Endodermal cell (in vitro differentiated cells): ENCODE results near the gene CHD6. TPM values are rescaled to one million over a fixed set of nuclear protein-coding genes. Genes with fewer than 3 reads are reported as not detected.

Source experiments
- DNase-seq: peaks from one replicate; pipeline ENCODE4 v3.0.0-alpha.2; 2017
- H3K27ac ChIP-seq: 2 replicates; pipeline ENCODE4 v1.5.1; 2013; ENCODE audit warnings: mild to moderate bottlenecking, low read depth, low read length, moderate library complexity
- H3K27me3 ChIP-seq: 2 replicates; pipeline ENCODE4 v1.6.1; 2013; ENCODE audit warnings: mild to moderate bottlenecking, low read length, moderate library complexity; ENCODE audit not compliant: insufficient read depth, control insufficient read depth, poor library complexity, severe bottlenecking
- H3K36me3 ChIP-seq: 2 replicates; pipeline ENCODE4 v1.7.0; 2013; ENCODE audit warnings: mild to moderate bottlenecking, low read length, moderate library complexity; ENCODE audit not compliant: control insufficient read depth, insufficient read depth
- H3K4me1 ChIP-seq: one replicate; pipeline ENCODE4 v1.7.0; 2013; ENCODE audit warnings: low read length; ENCODE audit not compliant: control insufficient read depth, insufficient read depth
- H3K4me3 ChIP-seq: 2 replicates; pipeline ENCODE4 v1.5.1; 2013; ENCODE audit warnings: mild to moderate bottlenecking, low read length, moderate library complexity
- H3K9ac ChIP-seq: 2 replicates; pipeline ENCODE4 v1.6.1; 2013; ENCODE audit warnings: mild to moderate bottlenecking, low read length, moderate library complexity; ENCODE audit not compliant: poor library complexity, severe bottlenecking; ENCODE audit errors: extremely low read depth
- H3K9me3 ChIP-seq: 2 replicates; pipeline ENCODE4 v1.6.1; 2013; ENCODE audit warnings: mild to moderate bottlenecking, low read length, moderate library complexity; ENCODE audit not compliant: control insufficient read depth
- H3K27ac Mint-ChIP-seq: 2 replicates; pipeline ENCODE4 v1.8.0; 2020; ENCODE audit warnings: mixed read lengths
- H3K27me3 Mint-ChIP-seq: 2 replicates; pipeline ENCODE4 v1.8.0; 2021; ENCODE audit warnings: mild to moderate bottlenecking, mixed read lengths; ENCODE audit not compliant: insufficient read depth
- H3K36me3 Mint-ChIP-seq: 2 replicates; pipeline ENCODE4 v1.8.0; 2020; ENCODE audit warnings: low read depth, mixed read lengths
- H3K4me1 Mint-ChIP-seq: 2 replicates; pipeline ENCODE4 v1.8.0; 2020; ENCODE audit warnings: mixed read lengths
- H3K4me3 Mint-ChIP-seq: 2 replicates; pipeline ENCODE4 v1.8.0; 2020; ENCODE audit warnings: mild to moderate bottlenecking, moderate library complexity, mixed read lengths
- H3K9me3 Mint-ChIP-seq: 2 replicates; pipeline ENCODE4 v1.8.0; 2020; ENCODE audit warnings: mild to moderate bottlenecking, mixed read lengths
- CTCF ChIP-seq: fragments of 200-600 bp; sonication (generic); conservative IDR thresholded peaks from 2 replicates; pipeline ENCODE4 v1.5.0; 2021; ENCODE audit warnings: antibody characterized with exemption, mild to moderate bottlenecking
- WGBS, 2 experiments: methylation state at CpG; one replicate each; pipeline versions ENCODE4 v1.1.5 to v1.1.7; 2013; ENCODE audit warnings: missing lambda C conversion rate in 2 of 2, mixed read lengths in 1 of 2; ENCODE audit not compliant: insufficient coverage in 1 of 2, insufficient read length in 1 of 2; 5-methylcytosine and 5-hydroxymethylcytosine counted together
- total RNA-seq, 2 donors: library from RNA; stranded (reverse); fragmentation: NEBNext Ultra II Directional in 1 of 2; extraction: Animal tissue kit (Norgen Biotek cat#: 25700) in 1 of 2; gene quantifications; 2 replicates in 1 of 2; 3 replicates in 1 of 2; pipeline ENCODE4 v1.2.1, GENCODE V29; 2021

Gene CHD6
- total RNA-seq, 2 donors from 2014 or later: 82.5 to 107 TPM

- no peak for TF ChIP-seq CTCF
- no peaks in the 10 kb centered on the region for H3K27me3 ChIP-seq
- H3K9ac ChIP-seq: no peak overlapping the region
- H3K4me1 ChIP-seq: no peaks in the 10 kb centered on the region
- peaks cover 85% of the 10 kb centered on the region for H3K36me3 Mint-ChIP-seq
- no peak overlapping the region for H3K27ac ChIP-seq
- no peak for DNase-seq
- no peak overlapping the region for H3K4me3 ChIP-seq
- no peak overlapping the region for H3K27ac Mint-ChIP-seq
- peaks cover 90% of the 10 kb centered on the region for H3K36me3 ChIP-seq
- H3K9me3 ChIP-seq: no peaks in the 10 kb centered on the region
- no peaks in the 10 kb centered on the region for H3K27me3 Mint-ChIP-seq
- no peaks in the 10 kb centered on the region for H3K9me3 Mint-ChIP-seq
- no peak overlapping the region for H3K4me3 Mint-ChIP-seq
- H3K4me1 Mint-ChIP-seq: no peaks in the 10 kb centered on the region
Observed at GRCh38 chr20:41454250-41454649, 163.9 kb downstream of the CHD6 start.

DNA sequence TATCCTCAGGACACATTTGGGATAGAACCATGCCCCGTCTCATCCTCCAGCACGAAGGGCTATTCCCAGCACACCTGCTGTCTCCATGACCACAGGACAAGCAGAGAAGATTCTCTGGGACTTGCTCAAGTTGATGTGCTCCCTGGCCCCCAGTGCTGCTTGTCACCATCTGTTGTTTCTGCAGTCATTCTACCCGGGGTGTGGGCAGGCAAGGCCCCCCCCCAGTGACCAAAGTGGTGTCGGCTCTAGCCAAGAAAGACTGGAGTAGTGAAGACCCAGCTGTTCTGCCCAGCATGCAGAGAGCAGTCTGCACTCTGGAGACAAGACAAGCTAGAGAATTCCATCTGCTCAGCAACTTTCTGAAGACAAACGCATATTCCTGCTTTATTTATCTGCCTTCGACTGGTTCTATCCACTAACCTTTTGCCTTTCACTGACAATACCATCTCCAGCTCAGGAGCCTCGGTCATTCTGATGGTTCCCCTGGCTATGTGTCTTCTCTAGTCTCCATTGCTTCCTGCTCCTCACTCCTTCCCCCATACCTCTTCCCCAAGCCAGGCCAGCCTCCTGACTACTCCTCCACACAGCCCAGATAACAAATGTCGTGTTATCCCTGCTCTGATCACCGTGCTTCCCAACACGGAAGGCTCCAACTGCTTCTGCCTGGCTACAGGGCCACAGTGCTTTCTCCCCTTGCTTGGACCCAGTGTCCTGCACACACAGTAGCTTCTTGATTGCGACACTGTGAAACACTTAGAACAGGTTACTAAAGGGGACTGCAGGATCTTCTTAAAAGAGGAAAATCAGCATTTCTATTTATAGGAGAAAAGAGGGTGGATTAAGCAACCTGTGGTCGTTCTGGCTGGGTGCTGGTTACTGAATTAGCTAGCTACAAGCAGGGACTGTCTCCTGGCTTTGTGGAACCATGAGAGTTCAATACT, 164.9 kb downstream of the CHD6 start:
- no peak overlapping the region for H3K4me3 ChIP-seq
- H3K27me3 Mint-ChIP-seq: no peaks in the 10 kb centered on the region
- no peak overlapping the region for H3K9ac ChIP-seq
- H3K36me3 Mint-ChIP-seq: peaks cover 86% of the 10 kb centered on the region
- 91 to 98% methylated on average over 8 to 12 of the region's 12 CpGs for WGBS, 2 experiments
- no peak for TF ChIP-seq CTCF
- no peaks in the 10 kb centered on the region for H3K27me3 ChIP-seq
- H3K4me1 ChIP-seq: no peaks in the 10 kb centered on the region
- DNase-seq: no peak
- H3K9me3 ChIP-seq: no peaks in the 10 kb centered on the region
- no peaks in the 10 kb centered on the region for H3K9me3 Mint-ChIP-seq
- peaks cover 93% of the 10 kb centered on the region for H3K36me3 ChIP-seq
- H3K4me3 Mint-ChIP-seq: no peak overlapping the region
- H3K27ac ChIP-seq: no peak overlapping the region
- H3K27ac Mint-ChIP-seq: no peak overlapping the region
- H3K4me1 Mint-ChIP-seq: no peaks in the 10 kb centered on the region

GRCh38 chr20:41452226-41452625, 166.0 kb downstream of the CHD6 start:
- H3K9me3 ChIP-seq: no peaks in the 10 kb centered on the region
- H3K9ac ChIP-seq: no peak overlapping the region
- no peaks in the 10 kb centered on the region for H3K4me1 Mint-ChIP-seq
- no peak overlapping the region for H3K4me3 ChIP-seq
- H3K27ac Mint-ChIP-seq: peak overlapping the region; percentile 20
- no peak for TF ChIP-seq CTCF
- DNase-seq: no peak
- peaks cover 93% of the 10 kb centered on the region for H3K36me3 ChIP-seq
- H3K9me3 Mint-ChIP-seq: no peaks in the 10 kb centered on the region
- no peaks in the 10 kb centered on the region for H3K27me3 ChIP-seq
- 96 to 98% methylated on average over 5 to 6 of the region's 6 CpGs for WGBS, 2 experiments
- no peak overlapping the region for H3K4me3 Mint-ChIP-seq
- no peaks in the 10 kb centered on the region for H3K27me3 Mint-ChIP-seq
- no peaks in the 10 kb centered on the region for H3K4me1 ChIP-seq
- peaks cover 89% of the 10 kb centered on the region for H3K36me3 Mint-ChIP-seq
- no peak overlapping the region for H3K27ac ChIP-seq
